Measurements from ENCODE around the gene FCHO1. TPM values are rescaled to one million over a fixed set of nuclear protein-coding genes. Genes with fewer than 3 reads are reported as not detected.

FCHO1 gene
- total and polyA plus RNA-seq, 2 experiments from 2014 or later, result 18.5 to 42.3 TPM

DNA sequence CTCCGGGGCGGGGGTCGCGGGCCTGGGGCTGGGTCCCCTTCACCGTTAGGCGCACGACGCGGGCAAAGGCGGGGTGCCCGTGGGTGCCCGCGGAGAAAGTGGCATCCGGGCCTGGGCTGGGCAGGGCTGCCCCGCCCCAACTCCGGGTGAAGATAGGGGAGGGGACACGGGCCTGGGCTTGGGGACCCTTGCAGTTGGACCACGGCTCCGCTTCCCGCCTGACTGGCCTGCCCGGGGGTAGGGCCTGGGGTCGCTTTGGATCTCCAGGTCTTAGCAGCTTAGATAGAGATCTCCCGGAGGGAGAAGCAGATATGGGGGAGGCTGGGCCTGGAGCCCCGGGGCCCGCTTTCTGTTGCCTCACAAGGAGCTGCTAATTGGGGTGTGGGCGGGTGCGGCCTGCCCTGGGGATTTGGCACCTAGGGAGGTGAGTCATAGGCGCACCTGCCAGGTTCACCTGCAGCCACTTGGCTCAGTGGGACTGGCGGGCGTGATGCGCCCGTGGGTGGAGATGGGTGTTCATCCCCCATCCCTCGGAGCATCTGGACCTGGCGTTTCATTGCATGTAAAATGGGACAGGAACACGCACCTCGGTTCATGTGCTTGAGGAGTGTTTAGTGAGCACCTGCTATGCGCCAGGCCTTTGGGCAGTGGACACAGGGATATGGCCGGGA, 31.4 kb upstream of the FCHO1 start:
- peak overlapping the region; percentile 94 for H3K4me2 ChIP-seq
- H4K20me1 ChIP-seq (replicated peaks; ENCODE audit: insufficient read depth), result peaks cover 18% of the 10 kb centered on the region
- no peaks in the 10 kb centered on the region for H3K27me3 ChIP-seq (ENCODE audit: insufficient read depth)
- Mint-ChIP-seq H3K4me1 (peaks cover 29% of the 10 kb centered on the region), H3K4me3 (peak overlapping the region; percentile 74), H3K36me3 (ENCODE audit: low read depth) (peaks cover 27% of the 10 kb centered on the region), H3K27ac (peak overlapping the region; percentile 12; the same call in 1 of the 2 replicates), H3K27me3 (ENCODE audit: insufficient read depth, low read depth, poor library complexity) (peaks cover 7% of the 10 kb centered on the region), H3K9me3 (no peaks in the 10 kb centered on the region)
- ATAC-seq (peak; percentile 15), DNase-seq (ENCODE audit: low spot score) (peak; percentile 43)
- H3K79me2 ChIP-seq (replicated peaks; ENCODE audit: insufficient read depth), result peaks cover 32% of the 10 kb centered on the region
- H3K4me1 ChIP-seq (ENCODE audit: insufficient read depth), result peaks cover 14% of the 10 kb centered on the region; the same call in 1 of the 2 replicates
- H3K36me3 ChIP-seq (ENCODE audit: insufficient read depth), result no peaks in the 10 kb centered on the region
- H2AFZ ChIP-seq, result no peak overlapping the region
- H3K27ac ChIP-seq (ENCODE audit: low read depth), result no peak overlapping the region
- H3K4me3 ChIP-seq, result peak overlapping the region; percentile 91
- no peaks in the 10 kb centered on the region for H3K9me2 ChIP-seq (ENCODE audit: insufficient read depth)
- TF ChIP-seq ZNF114 (CRISPR knock-in tag; IDR thresholded peaks at IDR 0.05) (no peak), POLR2AphosphoS5 (IDR thresholded peaks at IDR 0.05; ENCODE audit: low read depth) (no peak), CREB1 (CRISPR knock-in tag; IDR thresholded peaks at IDR 0.05; ENCODE audit: low read depth) (no peak), EZH2phosphoT487 (IDR thresholded peaks at IDR 0.05; ENCODE audit: unreplicated experiment) (no peak), EZH2 (IDR thresholded peaks at IDR 0.05; ENCODE audit: low read depth, unreplicated experiment) (no peak), NANOG (IDR thresholded peaks at IDR 0.05; ENCODE audit: borderline replicate concordance) (no peak), ZNF331 (CRISPR knock-in tag; IDR thresholded peaks at IDR 0.05; ENCODE audit: low read depth) (no peak), JUNB (IDR thresholded peaks at IDR 0.05; ENCODE audit: unreplicated experiment) (no peak), STAT1 (IDR thresholded peaks at IDR 0.05; ENCODE audit: unreplicated experiment) (no peak)
- TF ChIP-seq, protein P1, sequence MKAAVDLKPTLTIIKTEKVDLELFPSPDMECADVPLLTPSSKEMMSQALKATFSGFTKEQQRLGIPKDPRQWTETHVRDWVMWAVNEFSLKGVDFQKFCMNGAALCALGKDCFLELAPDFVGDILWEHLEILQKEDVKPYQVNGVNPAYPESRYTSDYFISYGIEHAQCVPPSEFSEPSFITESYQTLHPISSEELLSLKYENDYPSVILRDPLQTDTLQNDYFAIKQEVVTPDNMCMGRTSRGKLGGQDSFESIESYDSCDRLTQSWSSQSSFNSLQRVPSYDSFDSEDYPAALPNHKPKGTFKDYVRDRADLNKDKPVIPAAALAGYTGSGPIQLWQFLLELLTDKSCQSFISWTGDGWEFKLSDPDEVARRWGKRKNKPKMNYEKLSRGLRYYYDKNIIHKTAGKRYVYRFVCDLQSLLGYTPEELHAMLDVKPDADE (IDR thresholded peaks at IDR 0.05), result no peak
- TF ChIP-seq, protein P2, sequence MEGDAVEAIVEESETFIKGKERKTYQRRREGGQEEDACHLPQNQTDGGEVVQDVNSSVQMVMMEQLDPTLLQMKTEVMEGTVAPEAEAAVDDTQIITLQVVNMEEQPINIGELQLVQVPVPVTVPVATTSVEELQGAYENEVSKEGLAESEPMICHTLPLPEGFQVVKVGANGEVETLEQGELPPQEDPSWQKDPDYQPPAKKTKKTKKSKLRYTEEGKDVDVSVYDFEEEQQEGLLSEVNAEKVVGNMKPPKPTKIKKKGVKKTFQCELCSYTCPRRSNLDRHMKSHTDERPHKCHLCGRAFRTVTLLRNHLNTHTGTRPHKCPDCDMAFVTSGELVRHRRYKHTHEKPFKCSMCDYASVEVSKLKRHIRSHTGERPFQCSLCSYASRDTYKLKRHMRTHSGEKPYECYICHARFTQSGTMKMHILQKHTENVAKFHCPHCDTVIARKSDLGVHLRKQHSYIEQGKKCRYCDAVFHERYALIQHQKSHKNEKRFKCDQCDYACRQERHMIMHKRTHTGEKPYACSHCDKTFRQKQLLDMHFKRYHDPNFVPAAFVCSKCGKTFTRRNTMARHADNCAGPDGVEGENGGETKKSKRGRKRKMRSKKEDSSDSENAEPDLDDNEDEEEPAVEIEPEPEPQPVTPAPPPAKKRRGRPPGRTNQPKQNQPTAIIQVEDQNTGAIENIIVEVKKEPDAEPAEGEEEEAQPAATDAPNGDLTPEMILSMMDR (conservative IDR thresholded peaks at IDR 0.05; ENCODE audit: low read depth in 2 of 2), result no peak
- TF ChIP-seq, protein P3, sequence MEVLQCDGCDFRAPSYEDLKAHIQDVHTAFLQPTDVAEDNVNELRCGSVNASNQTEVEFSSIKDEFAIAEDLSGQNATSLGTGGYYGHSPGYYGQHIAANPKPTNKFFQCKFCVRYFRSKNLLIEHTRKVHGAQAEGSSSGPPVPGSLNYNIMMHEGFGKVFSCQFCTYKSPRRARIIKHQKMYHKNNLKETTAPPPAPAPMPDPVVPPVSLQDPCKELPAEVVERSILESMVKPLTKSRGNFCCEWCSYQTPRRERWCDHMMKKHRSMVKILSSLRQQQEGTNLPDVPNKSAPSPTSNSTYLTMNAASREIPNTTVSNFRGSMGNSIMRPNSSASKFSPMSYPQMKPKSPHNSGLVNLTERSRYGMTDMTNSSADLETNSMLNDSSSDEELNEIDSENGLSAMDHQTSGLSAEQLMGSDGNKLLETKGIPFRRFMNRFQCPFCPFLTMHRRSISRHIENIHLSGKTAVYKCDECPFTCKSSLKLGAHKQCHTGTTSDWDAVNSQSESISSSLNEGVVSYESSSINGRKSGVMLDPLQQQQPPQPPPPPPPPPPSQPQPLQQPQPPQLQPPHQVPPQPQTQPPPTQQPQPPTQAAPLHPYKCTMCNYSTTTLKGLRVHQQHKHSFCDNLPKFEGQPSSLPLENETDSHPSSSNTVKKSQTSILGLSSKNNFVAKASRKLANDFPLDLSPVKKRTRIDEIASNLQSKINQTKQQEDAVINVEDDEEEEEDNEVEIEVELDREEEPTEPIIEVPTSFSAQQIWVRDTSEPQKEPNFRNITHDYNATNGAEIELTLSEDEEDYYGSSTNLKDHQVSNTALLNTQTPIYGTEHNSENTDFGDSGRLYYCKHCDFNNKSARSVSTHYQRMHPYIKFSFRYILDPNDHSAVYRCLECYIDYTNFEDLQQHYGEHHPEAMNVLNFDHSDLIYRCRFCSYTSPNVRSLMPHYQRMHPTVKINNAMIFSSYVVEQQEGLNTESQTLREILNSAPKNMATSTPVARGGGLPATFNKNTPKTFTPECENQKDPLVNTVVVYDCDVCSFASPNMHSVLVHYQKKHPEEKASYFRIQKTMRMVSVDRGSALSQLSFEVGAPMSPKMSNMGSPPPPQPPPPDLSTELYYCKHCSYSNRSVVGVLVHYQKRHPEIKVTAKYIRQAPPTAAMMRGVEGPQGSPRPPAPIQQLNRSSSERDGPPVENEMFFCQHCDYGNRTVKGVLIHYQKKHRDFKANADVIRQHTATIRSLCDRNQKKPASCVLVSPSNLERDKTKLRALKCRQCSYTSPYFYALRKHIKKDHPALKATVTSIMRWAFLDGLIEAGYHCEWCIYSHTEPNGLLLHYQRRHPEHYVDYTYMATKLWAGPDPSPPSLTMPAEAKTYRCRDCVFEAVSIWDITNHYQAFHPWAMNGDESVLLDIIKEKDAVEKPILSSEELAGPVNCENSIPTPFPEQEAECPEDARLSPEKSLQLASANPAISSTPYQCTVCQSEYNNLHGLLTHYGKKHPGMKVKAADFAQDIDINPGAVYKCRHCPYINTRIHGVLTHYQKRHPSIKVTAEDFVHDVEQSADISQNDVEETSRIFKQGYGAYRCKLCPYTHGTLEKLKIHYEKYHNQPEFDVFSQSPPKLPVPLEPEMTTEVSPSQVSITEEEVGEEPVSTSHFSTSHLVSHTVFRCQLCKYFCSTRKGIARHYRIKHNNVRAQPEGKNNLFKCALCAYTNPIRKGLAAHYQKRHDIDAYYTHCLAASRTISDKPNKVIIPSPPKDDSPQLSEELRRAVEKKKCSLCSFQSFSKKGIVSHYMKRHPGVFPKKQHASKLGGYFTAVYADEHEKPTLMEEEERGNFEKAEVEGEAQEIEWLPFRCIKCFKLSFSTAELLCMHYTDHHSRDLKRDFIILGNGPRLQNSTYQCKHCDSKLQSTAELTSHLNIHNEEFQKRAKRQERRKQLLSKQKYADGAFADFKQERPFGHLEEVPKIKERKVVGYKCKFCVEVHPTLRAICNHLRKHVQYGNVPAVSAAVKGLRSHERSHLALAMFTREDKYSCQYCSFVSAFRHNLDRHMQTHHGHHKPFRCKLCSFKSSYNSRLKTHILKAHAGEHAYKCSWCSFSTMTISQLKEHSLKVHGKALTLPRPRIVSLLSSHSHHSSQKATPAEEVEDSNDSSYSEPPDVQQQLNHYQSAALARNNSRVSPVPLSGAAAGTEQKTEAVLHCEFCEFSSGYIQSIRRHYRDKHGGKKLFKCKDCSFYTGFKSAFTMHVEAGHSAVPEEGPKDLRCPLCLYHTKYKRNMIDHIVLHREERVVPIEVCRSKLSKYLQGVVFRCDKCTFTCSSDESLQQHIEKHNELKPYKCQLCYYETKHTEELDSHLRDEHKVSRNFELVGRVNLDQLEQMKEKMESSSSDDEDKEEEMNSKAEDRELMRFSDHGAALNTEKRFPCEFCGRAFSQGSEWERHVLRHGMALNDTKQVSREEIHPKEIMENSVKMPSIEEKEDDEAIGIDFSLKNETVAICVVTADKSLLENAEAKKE (CRISPR knock-in tag; IDR thresholded peaks at IDR 0.05), result no peak
- TF ChIP-seq, protein P4, sequence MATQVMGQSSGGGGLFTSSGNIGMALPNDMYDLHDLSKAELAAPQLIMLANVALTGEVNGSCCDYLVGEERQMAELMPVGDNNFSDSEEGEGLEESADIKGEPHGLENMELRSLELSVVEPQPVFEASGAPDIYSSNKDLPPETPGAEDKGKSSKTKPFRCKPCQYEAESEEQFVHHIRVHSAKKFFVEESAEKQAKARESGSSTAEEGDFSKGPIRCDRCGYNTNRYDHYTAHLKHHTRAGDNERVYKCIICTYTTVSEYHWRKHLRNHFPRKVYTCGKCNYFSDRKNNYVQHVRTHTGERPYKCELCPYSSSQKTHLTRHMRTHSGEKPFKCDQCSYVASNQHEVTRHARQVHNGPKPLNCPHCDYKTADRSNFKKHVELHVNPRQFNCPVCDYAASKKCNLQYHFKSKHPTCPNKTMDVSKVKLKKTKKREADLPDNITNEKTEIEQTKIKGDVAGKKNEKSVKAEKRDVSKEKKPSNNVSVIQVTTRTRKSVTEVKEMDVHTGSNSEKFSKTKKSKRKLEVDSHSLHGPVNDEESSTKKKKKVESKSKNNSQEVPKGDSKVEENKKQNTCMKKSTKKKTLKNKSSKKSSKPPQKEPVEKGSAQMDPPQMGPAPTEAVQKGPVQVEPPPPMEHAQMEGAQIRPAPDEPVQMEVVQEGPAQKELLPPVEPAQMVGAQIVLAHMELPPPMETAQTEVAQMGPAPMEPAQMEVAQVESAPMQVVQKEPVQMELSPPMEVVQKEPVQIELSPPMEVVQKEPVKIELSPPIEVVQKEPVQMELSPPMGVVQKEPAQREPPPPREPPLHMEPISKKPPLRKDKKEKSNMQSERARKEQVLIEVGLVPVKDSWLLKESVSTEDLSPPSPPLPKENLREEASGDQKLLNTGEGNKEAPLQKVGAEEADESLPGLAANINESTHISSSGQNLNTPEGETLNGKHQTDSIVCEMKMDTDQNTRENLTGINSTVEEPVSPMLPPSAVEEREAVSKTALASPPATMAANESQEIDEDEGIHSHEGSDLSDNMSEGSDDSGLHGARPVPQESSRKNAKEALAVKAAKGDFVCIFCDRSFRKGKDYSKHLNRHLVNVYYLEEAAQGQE (IDR thresholded peaks at IDR 0.05; ENCODE audit: unreplicated experiment), result no peak
- 0 out of 2 replicates have a peak, but pooled peaks cover 5% of the 10 kb centered on the region for H3F3A ChIP-seq (replicated peaks; ENCODE audit: low read depth)

Measured in GM23338 (cell line).